Keratinocyte (primary cell): ENCODE data around the gene SLC25A42.

Experiments
- CTCF ChIP-seq, 3 experiments: IDR thresholded peaks in 1 of 3; conservative IDR thresholded peaks in 1 of 3; optimal IDR thresholded peaks in 1 of 3; 2 replicates in 2 of 3; 3 replicates in 1 of 3; pipeline versions ENCODE3 to v1.5.1; 2011; ENCODE audit warnings: low read length in 3 of 3, mild to moderate bottlenecking in 3 of 3, moderate library complexity in 2 of 3, control low read depth in 1 of 3, inconsistent platforms in 1 of 3; ENCODE audit not compliant: insufficient read depth in 2 of 3; ENCODE audit errors: extremely low read depth in 1 of 3
- EZH2 ChIP-seq: IDR thresholded peaks from one replicate; pipeline ENCODE4 v1.6.1; 2012; ENCODE audit warnings: inconsistent platforms, mild to moderate bottlenecking, low read length, moderate library complexity

GRCh38 chr19:19057317-19057716, 6.5 kb upstream of the SLC25A42 start:
- TF ChIP-seq CTCF (optimal IDR thresholded peaks at IDR 0.05 in 1 of 3, IDR thresholded peaks at IDR 0.05 in 1 of 3, conservative IDR thresholded peaks at IDR 0.05 in 1 of 3; ENCODE audit: extremely low read depth in 1 of 3, insufficient read depth in 2 of 3, low read length in 3 of 3) (no peak), EZH2 (no peak)
